Esophagus (tissue), 2 donors: Measurements from ENCODE around the gene GOLM1. TPM values are rescaled to one million over a fixed set of nuclear protein-coding genes. Genes with fewer than 3 reads are reported as not detected.
"Not testable (repeated sequence)": the region's sequence is repeated elsewhere in the genome, so short reads cannot be mapped to it uniquely, and the experiment has no call there.

ENCODE experiments used
- H3K27ac ChIP-seq, 2 donors: one replicate each; pipeline ENCODE4 v1.5.1; 2013; ENCODE audit warnings: low read depth in 2 of 2, mild to moderate bottlenecking in 2 of 2, inconsistent platforms in 1 of 2, low read length in 1 of 2, moderate library complexity in 1 of 2
- H3K27me3 ChIP-seq, 2 donors: one replicate each; pipeline ENCODE4 v1.6.1; 2013; ENCODE audit warnings: low read length in 2 of 2, control low read depth in 1 of 2, mild to moderate bottlenecking in 1 of 2; ENCODE audit not compliant: insufficient read depth in 2 of 2, control insufficient read depth in 1 of 2
- H3K36me3 ChIP-seq, 2 donors: one replicate each; pipeline ENCODE4 v1.6.1; 2013; ENCODE audit warnings: low read length in 1 of 2; ENCODE audit not compliant: control insufficient read depth in 2 of 2, insufficient read depth in 2 of 2
- H3K4me1 ChIP-seq, 2 donors: one replicate each; pipeline ENCODE4 v1.6.1; 2013; ENCODE audit warnings: low read length in 1 of 2; ENCODE audit not compliant: control insufficient read depth in 2 of 2, insufficient read depth in 2 of 2
- H3K4me3 ChIP-seq, 2 donors: one replicate each; pipeline ENCODE4 v1.5.1; 2013; ENCODE audit warnings: low read length in 2 of 2, mild to moderate bottlenecking in 2 of 2, low read depth in 1 of 2, moderate library complexity in 1 of 2
- H3K9me3 ChIP-seq, 2 donors: one replicate each; pipeline ENCODE4 v1.6.1; 2013; ENCODE audit warnings: mild to moderate bottlenecking in 2 of 2, low read depth in 1 of 2, low read length in 1 of 2, moderate library complexity in 1 of 2; ENCODE audit not compliant: control insufficient read depth in 2 of 2, insufficient read depth in 1 of 2
- WGBS, 2 donors: extraction: QIAGEN DNeasy Blood & Tissue Kit; methylation state at CpG; one replicate each; pipeline ENCODE4 v1.1.7; 2013; 5-methylcytosine and 5-hydroxymethylcytosine counted together
- polyA plus RNA-seq, 2 donors: library from polyadenylated mRNA; stranded (reverse); fragments of 200-250 nt; gene quantifications; one replicate each; pipeline ENCODE4 v1.2.3, GENCODE V29; 2013
- donor health status: healthy with polysubstance abuse.
- donor health status: Bipolar disorder and iron deficiency.

GOLM1 gene
- polyA plus RNA-seq, 2 donors: 1.4 to 1.6 TPM

- not testable (repeated sequence) for H3K36me3 ChIP-seq, H3K9me3 ChIP-seq, H3K4me3 ChIP-seq, H3K27ac ChIP-seq, H3K4me1 ChIP-seq, H3K27me3 ChIP-seq
- WGBS, 2 donors: 87 to 94% methylated on average over 6 of the region's 7 CpGs
These were observed 51.2 kb downstream of the GOLM1 start for GRCh38 chr9:86048018-86048742.

GRCh38 chr9:86047361-86047760 is 52.0 kb downstream of the GOLM1 start:
- Histone ChIP-seq H3K4me3 (no peak overlapping the region), H3K27me3 (no peaks in the 10 kb centered on the region), H3K36me3 (peaks cover 0 to 2% of the 10 kb centered on the region in 2 donors), H3K27ac (no peak overlapping the region), H3K4me1 (no peaks in the 10 kb centered on the region), H3K9me3 (no peaks in the 10 kb centered on the region)
- 90 to 95% methylated on average over 13 of the region's 13 CpGs for WGBS, 2 donors

- H3K9me3 ChIP-seq: no peaks in the 10 kb centered on the region
- H3K27ac ChIP-seq: no peak overlapping the region
- WGBS, 2 donors: 75 to 76% methylated on average over 8 of the region's 8 CpGs
- peaks cover 0 to 2% of the 10 kb centered on the region in 2 donors for H3K36me3 ChIP-seq
- H3K4me1 ChIP-seq: no peaks in the 10 kb centered on the region
- H3K4me3 ChIP-seq: no peak overlapping the region
- H3K27me3 ChIP-seq: no peaks in the 10 kb centered on the region
These were observed 52.4 kb downstream of the GOLM1 start for GRCh38 chr9:86046930-86047341.

- Histone ChIP-seq H3K36me3 (peaks cover 0 to 2% of the 10 kb centered on the region in 2 donors), H3K4me1 (no peaks in the 10 kb centered on the region), H3K27ac (no peak overlapping the region), H3K27me3 (no peaks in the 10 kb centered on the region), H3K4me3 (no peak overlapping the region), H3K9me3 (no peaks in the 10 kb centered on the region)
- WGBS, 2 donors: 84 to 90% methylated on average over 14 of the region's 14 CpGs
These were observed 53.2 kb downstream of the GOLM1 start for GRCh38 chr9:86046071-86046636.

GRCh38 chr9:86045654-86046053 is 53.7 kb downstream of the GOLM1 start:
- Histone ChIP-seq H3K36me3 (peaks cover 0 to 2% of the 10 kb centered on the region in 2 donors), H3K4me1 (no peaks in the 10 kb centered on the region), H3K27ac (no peak overlapping the region), H3K9me3 (no peaks in the 10 kb centered on the region), H3K27me3 (no peaks in the 10 kb centered on the region), H3K4me3 (no peak overlapping the region)
- 85 to 88% methylated on average over 6 of the region's 6 CpGs for WGBS, 2 donors

GRCh38 chr9:86043999-86044398 is 55.4 kb downstream of the GOLM1 start:
- peaks cover 0 to 2% of the 10 kb centered on the region in 2 donors for H3K36me3 ChIP-seq
- no peaks in the 10 kb centered on the region for H3K9me3 ChIP-seq
- H3K27ac ChIP-seq: no peak overlapping the region
- whole genome bisulfite sequencing, 2 donors: 90 to 92% methylated on average over 4 of the region's 4 CpGs
- H3K27me3 ChIP-seq: no peaks in the 10 kb centered on the region
- no peak overlapping the region for H3K4me3 ChIP-seq
- H3K4me1 ChIP-seq: no peaks in the 10 kb centered on the region

GRCh38 chr9:86043586-86043985 is 55.8 kb downstream of the GOLM1 start:
- no peak overlapping the region for H3K27ac ChIP-seq
- WGBS, 2 donors: 88 to 89% methylated on average over 5 of the region's 5 CpGs
- H3K4me1 ChIP-seq: no peaks in the 10 kb centered on the region
- H3K4me3 ChIP-seq: no peak overlapping the region
- H3K9me3 ChIP-seq: no peaks in the 10 kb centered on the region
- H3K36me3 ChIP-seq: peaks cover 0 to 2% of the 10 kb centered on the region in 2 donors
- no peaks in the 10 kb centered on the region for H3K27me3 ChIP-seq

- 60 to 69% methylated on average over 5 of the region's 5 CpGs for WGBS, 2 donors
- Histone ChIP-seq H3K27me3 (no peaks in the 10 kb centered on the region), H3K4me3 (no peak overlapping the region), H3K4me1 (no peaks in the 10 kb centered on the region), H3K36me3 (peaks cover 0 to 2% of the 10 kb centered on the region in 2 donors), H3K27ac (no peak overlapping the region), H3K9me3 (no peaks in the 10 kb centered on the region)
These were observed 57.0 kb downstream of the GOLM1 start for GRCh38 chr9:86042199-86042978.

- Histone ChIP-seq H3K36me3 (peaks cover 0 to 2% of the 10 kb centered on the region in 2 donors), H3K27me3 (no peaks in the 10 kb centered on the region), H3K9me3 (no peaks in the 10 kb centered on the region), H3K27ac (no peak overlapping the region), H3K4me3 (no peak overlapping the region), H3K4me1 (no peaks in the 10 kb centered on the region)
- 48 to 50% methylated on average over 8 of the region's 8 CpGs for WGBS, 2 donors
These were observed 58.0 kb downstream of the GOLM1 start for GRCh38 chr9:86041311-86041741.
